Transverse colon (tissue), 4 donors: ENCODE results near the gene AKAP13. TPM values are rescaled to one million over a fixed set of nuclear protein-coding genes. Genes with fewer than 3 reads are reported as not detected.
A peak's percentile ranks its signal among the peaks of the same experiment; 100 is the strongest.

Experiments used
- DNase-seq: peaks from one replicate; pipeline ENCODE4 v3.0.0-alpha.2; 2019
- H3K27ac ChIP-seq, 4 donors: fragments of 200-600 bp; sonication (generic); 2 replicates each; pipeline ENCODE4 v1.5.1; 2016 to 2018; ENCODE audit warnings: inconsistent platforms in 4 of 4
- H3K27me3 ChIP-seq: fragments of 200-600 bp; sonication (generic); 2 replicates; pipeline ENCODE4 v1.5.1; 2017; ENCODE audit warnings: inconsistent platforms
- H3K36me3 ChIP-seq, 4 donors: fragments of 200-600 bp; sonication (generic); 2 replicates each; pipeline ENCODE4 v1.5.1; 2017 to 2019; ENCODE audit warnings: inconsistent platforms in 4 of 4
- H3K4me1 ChIP-seq, 4 donors: fragments of 200-600 bp; sonication (generic); 2 replicates each; pipeline ENCODE4 v1.5.1; 2017 to 2020; ENCODE audit warnings: inconsistent platforms in 4 of 4
- H3K4me3 ChIP-seq, 4 donors: fragments of 200-600 bp; sonication (generic); 1 replicate in 1 of 4; 2 replicates in 3 of 4; pipeline versions ENCODE4 v1.5.1 to v1.6.1; 2017 to 2019; ENCODE audit warnings: inconsistent platforms in 4 of 4
- H3K9me3 ChIP-seq, 2 donors: fragments of 200-600 bp; sonication (generic); 2 replicates each; pipeline ENCODE4 v1.5.1; 2017 to 2019; ENCODE audit warnings: inconsistent platforms in 2 of 2
- EP300 ChIP-seq: sonication (generic); formaldehyde crosslinking; IDR thresholded peaks from one replicate; pipeline ENCODE4 v1.6.1; 2017; ENCODE audit warnings: antibody characterized with exemption, low read depth
- POLR2A ChIP-seq: fragments of 450-650 bp; IDR thresholded peaks from one replicate; pipeline ENCODE4 v1.6.1; 2016; ENCODE audit warnings: antibody characterized with exemption, mild to moderate bottlenecking, moderate library complexity
- POLR2AphosphoS5 ChIP-seq, 3 donors: sonication (generic); formaldehyde crosslinking; IDR thresholded peaks; one replicate each; pipeline ENCODE4 v1.6.1; 2016; ENCODE audit warnings: antibody characterized with exemption in 3 of 3
- WGBS, 2 donors: methylation state at CpG; one replicate each; pipeline ENCODE4 v1.1.5; 2018; ENCODE audit warnings: low coverage in 1 of 2; 5-methylcytosine and 5-hydroxymethylcytosine counted together
- in situ Hi-C, 4 donors: fragments of 200-750 bp; cut with MboI; loops; one replicate each; pipeline versions ENCODE4 v1.15.0 to v1.15.1; 2017; ENCODE audit warnings: low sequenced_read_pairs in 3 of 4, low pct_ligation_motif_present in 1 of 4, low pct_unique_long_range_greater_than_20kb in 1 of 4
- intact Hi-C: fragments of 100-400 bp; cut with DNase I; formaldehyde crosslinking; loops from one replicate; pipeline ENCODE4 v1.15.1; 2023; ENCODE audit warnings: low total_unique reads
- total RNA-seq, 4 donors: library from RNA; depleted of rRNA; stranded (reverse); fragments of >200 nt; gene quantifications; one replicate each; pipeline ENCODE4 v1.1.0, GENCODE V29; 2016
- TF ChIP-seq, protein P1 (sequence below), 5 experiments: fragments of 200-600 bp in 3 of 5; fragments of 450-650 bp in 2 of 5; sonication (generic) in 3 of 5; IDR thresholded peaks; 1 replicate in 2 of 5; 2 replicates in 3 of 5; pipeline ENCODE4 v1.5.1; 2016 to 2017; ENCODE audit warnings: antibody characterized with exemption in 5 of 5, inconsistent platforms in 3 of 5, mild to moderate bottlenecking in 2 of 5, moderate library complexity in 1 of 5

Gene AKAP13
- total RNA-seq, 4 donors from 2014 or later, result 206 to 291 (median 214) TPM

DNA sequence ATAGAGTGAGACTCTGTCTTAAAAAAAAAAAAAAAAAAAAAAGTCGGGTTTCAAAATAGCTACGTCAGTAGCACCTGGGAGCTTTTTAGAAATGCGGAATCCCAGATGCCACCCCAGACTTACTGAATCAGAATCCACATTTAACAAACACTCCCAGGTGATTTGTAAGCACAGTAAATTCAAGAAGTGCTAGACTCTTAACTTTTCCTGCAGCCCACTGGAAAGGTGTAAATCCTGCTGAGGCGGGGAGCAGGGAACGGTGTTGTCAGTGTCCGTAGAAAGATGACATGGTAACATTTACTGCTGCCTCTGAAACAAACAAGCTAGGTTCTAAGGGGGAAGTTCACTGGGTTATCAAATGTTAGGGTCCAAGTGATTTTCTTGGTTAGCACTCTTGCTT is 2.4 kb upstream of the AKAP13 start:
- Histone ChIP-seq H3K27me3 (no peaks in the 10 kb centered on the region), H3K36me3 (no peaks in the 10 kb centered on the region), H3K4me3 (no peak overlapping the region), H3K4me1 (peaks cover 7 to 22% (median 14%) of the 10 kb centered on the region in 4 donors), H3K9me3 (no peaks in the 10 kb centered on the region), H3K27ac (no peak overlapping the region)
- 95 to 97% methylated on average over 4 to 6 of the region's 6 CpGs for WGBS, 2 donors
- intact Hi-C loops (no loop called here), in situ Hi-C loops (no loop called here)
- no peak for TF ChIP-seq EP300
- no peak for TF ChIP-seq POLR2A
- no peak for TF ChIP-seq POLR2AphosphoS5 (IDR thresholded peaks at IDR 0.05)
- TF ChIP-seq, protein P1, sequence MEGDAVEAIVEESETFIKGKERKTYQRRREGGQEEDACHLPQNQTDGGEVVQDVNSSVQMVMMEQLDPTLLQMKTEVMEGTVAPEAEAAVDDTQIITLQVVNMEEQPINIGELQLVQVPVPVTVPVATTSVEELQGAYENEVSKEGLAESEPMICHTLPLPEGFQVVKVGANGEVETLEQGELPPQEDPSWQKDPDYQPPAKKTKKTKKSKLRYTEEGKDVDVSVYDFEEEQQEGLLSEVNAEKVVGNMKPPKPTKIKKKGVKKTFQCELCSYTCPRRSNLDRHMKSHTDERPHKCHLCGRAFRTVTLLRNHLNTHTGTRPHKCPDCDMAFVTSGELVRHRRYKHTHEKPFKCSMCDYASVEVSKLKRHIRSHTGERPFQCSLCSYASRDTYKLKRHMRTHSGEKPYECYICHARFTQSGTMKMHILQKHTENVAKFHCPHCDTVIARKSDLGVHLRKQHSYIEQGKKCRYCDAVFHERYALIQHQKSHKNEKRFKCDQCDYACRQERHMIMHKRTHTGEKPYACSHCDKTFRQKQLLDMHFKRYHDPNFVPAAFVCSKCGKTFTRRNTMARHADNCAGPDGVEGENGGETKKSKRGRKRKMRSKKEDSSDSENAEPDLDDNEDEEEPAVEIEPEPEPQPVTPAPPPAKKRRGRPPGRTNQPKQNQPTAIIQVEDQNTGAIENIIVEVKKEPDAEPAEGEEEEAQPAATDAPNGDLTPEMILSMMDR (IDR thresholded peaks at IDR 0.05), result no peak
- DNase-seq, result no peak

DNA sequence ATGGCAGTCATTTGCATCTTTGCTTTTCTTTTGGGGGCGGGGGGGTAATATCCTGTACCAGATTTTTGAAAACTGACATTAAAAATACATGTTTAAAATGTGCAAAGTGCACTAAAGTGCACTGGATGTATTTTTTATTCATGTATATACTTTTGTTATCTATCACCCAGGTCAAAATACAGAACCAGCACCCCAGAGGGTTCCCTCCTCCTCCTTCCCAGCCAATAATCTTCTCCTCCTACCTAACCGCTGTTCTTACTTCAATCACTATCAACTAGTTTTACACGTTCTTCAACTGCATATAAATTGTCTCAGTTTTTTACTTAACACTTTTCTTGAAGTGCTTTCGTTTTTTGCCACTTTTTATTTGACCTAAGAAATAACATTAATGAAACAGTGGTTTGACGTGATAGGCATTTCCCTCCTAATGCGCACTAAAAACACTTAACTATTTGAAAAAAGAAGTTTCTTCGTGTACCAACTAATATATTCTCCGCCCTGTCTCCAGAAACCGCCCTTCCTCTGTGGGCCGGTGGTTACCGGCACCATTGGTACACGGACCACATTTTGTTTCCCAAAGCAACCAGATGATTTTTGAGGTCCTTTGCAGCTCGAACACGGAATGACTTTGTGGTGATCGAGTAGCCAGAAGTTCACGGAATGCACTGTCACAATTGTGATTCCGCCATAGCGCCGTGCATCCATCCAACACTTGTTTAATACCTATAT is 836 bp upstream of the AKAP13 start:
- Histone ChIP-seq H3K4me3 (peak overlapping the region; percentile 30 to 95 (median 81)), H3K4me1 (peaks cover 10 to 33% (median 22%) of the 10 kb centered on the region in 4 donors), H3K9me3 (no peaks in the 10 kb centered on the region), H3K36me3 (no peaks in the 10 kb centered on the region), H3K27me3 (no peaks in the 10 kb centered on the region), H3K27ac (peak overlapping the region; percentile 93 to 99 (median 98))
- TF ChIP-seq EP300 (no peak), POLR2AphosphoS5 (IDR thresholded peaks at IDR 0.05) (no peak), POLR2A (no peak)
- TF ChIP-seq, protein P1 (IDR thresholded peaks at IDR 0.05), result no peak
- in situ Hi-C loops (no loop called here), intact Hi-C loops (no loop called here)
- WGBS, 2 donors, result 5 to 9% methylated on average over 7 to 19 of the region's 19 CpGs
- DNase-seq, result peak; percentile 41

DNA sequence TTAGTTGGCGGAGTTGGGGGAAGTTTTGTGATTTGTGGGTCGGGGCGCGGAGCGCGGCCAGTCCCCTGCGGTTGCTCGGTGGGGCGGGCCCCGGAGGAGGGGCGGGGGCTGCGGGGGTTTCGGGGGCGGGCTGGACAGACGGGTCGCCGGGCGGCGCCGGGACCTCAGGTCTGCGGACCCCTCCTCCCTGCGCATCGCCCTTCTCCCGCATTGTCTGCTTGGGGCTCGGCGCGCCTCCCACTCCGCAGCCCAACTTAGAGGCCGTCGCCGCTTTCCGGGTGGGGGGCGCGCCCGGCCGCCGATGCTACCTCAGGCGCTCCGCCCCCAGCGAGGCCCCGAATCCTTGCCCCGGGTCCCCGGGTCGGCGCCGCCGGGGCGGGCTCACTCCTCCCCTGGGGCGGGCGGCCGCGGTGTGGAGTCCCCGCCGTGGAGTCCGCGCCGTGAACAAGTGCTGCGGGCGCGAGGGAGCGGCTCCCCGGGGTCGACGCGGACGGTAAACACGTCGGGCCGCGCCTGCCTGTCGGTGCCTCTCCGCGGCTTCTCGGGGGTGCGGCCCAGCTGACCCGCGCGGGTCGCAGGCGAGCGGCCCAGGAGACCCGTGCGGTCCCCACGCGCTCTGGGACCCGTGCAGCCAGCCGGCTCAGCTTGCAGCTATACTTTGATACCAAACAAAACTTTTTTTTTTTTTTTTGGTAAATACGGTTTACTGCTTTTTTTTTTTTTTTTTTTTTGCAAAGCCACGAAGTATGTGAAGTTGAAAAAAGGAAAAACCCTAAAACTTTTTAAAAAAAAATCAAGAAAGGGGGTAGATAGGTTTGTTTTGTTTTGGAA is 624 bp downstream of the AKAP13 start:
- in situ Hi-C loops, result no loop called here
- intact Hi-C loops, result no loop called here
- Histone ChIP-seq H3K27me3 (no peaks in the 10 kb centered on the region), H3K36me3 (no peaks in the 10 kb centered on the region), H3K4me1 (peaks cover 10 to 33% (median 22%) of the 10 kb centered on the region in 4 donors), H3K27ac (peak overlapping the region; percentile 93 to 99 (median 98)), H3K9me3 (no peaks in the 10 kb centered on the region), H3K4me3 (peak overlapping the region; percentile 51 to 95 (median 81))
- peak; percentile 66 for DNase-seq
- WGBS, 2 donors, result 0 to 1% methylated on average over 31 to 32 of the region's 89 CpGs
- TF ChIP-seq, protein P1 (IDR thresholded peaks at IDR 0.05), result no peak
- no peak for TF ChIP-seq POLR2A
- TF ChIP-seq EP300, result no peak
- peak in 1 of 3 donors; percentile 24 for TF ChIP-seq POLR2AphosphoS5 (IDR thresholded peaks at IDR 0.05)
